ENCODE measurements around the gene PDSS2.

DNA sequence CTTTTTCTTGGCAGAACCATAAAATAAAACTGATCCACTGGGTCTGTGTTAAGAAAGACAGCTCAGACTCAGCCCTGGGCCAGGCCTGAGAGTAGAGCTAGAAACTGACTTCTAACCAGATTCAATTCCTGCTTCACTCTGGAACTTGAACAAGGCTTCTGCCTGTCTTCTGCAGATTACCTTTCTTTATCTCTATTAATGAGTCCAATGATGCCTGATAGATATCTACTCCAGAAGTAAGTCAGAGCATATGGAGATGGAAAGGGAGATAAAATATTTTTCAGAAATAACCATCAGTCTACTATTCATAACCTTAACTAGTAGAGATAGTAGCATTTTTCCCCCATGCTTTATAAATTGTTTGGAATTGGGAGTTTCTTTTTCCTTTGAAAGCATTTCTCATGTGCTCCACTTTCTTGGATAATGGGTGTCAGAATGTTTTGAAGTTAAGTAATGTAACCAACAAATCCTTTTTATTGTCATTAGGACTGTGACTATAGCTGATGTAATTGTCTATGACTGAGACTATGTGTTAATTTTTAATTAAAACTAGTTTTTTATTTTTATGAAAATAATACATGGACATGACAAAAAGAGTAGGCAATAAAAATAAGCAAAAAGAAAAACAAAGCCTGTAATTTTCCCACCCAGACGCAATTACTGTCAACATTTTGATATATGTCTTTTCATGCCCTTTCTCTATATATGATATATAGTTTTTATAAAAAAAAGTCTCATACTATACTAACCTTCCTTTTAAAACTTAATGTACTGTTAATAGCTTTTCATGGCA lies 37.7 kb upstream of the PDSS2 start:
- TF ChIP-seq, protein P1, sequence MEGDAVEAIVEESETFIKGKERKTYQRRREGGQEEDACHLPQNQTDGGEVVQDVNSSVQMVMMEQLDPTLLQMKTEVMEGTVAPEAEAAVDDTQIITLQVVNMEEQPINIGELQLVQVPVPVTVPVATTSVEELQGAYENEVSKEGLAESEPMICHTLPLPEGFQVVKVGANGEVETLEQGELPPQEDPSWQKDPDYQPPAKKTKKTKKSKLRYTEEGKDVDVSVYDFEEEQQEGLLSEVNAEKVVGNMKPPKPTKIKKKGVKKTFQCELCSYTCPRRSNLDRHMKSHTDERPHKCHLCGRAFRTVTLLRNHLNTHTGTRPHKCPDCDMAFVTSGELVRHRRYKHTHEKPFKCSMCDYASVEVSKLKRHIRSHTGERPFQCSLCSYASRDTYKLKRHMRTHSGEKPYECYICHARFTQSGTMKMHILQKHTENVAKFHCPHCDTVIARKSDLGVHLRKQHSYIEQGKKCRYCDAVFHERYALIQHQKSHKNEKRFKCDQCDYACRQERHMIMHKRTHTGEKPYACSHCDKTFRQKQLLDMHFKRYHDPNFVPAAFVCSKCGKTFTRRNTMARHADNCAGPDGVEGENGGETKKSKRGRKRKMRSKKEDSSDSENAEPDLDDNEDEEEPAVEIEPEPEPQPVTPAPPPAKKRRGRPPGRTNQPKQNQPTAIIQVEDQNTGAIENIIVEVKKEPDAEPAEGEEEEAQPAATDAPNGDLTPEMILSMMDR (optimal IDR thresholded peaks at IDR 0.05 in 1 of 3, IDR thresholded peaks at IDR 0.05 in 1 of 3, conservative IDR thresholded peaks at IDR 0.05 in 1 of 3; ENCODE audit: extremely low read depth in 1 of 3, insufficient read depth in 2 of 3, low read length in 3 of 3): no peak
- TF ChIP-seq EZH2 (IDR thresholded peaks at IDR 0.05; ENCODE audit: low read length): no peak

All from keratinocyte (primary cell).